ENCODE data around the gene LPCAT3.
"Not testable (repeated sequence)": the region's sequence is repeated elsewhere in the genome, so short reads cannot be mapped to it uniquely, and the experiment has no call there.

LPCAT3 gene

DNA sequence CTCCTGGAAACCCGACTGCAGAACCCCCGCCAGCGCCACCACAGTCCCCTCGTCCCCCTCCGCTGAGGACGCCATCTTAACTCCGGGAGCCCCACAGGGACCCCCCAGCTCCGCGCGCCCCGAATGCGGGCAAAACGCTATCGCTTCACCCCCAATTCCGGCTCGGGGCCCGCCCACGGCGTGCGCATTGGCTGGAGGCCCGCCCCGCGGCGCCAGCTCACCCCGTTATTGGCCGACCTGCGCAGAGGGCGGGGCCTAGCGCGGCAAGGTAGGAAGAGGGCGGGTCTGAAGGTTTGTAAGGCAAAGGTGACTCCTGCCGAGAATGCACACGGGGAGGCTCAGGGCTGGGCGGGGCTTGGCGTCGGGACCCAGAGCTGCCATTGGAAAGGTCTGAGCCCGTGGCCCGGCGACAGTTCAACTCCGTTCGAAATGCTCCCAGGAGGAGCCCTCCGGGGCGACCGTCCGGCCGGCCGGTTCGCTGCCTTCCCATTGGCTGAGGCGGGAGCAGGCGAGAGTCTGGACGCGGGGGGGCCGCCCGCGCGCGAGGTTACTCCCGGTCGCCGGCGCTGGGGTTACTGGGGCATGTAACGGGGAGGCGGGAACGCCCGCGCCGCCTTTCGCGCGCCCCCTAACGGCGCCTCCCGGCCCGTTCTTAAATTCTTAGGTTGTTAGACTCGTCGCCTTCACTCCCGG lies at the start of gene LPCAT3:
LPCAT3 (minus strand) TSS at position 127 of the 693 bp plus-strand sequence; CDS start at position 75, 52 bp downstream.
- DNase-seq (ENCODE audit: low spot score): peak; percentile 99

- no peak for DNase-seq (ENCODE audit: low spot score)
Observed at GRCh38 chr12:7067096-7067495, 48.8 kb upstream of the LPCAT3 start.

GRCh38 chr12:7066596-7066995 lies 48.3 kb upstream of the LPCAT3 start:
- DNase-seq (ENCODE audit: low spot score): no peak

DNA sequence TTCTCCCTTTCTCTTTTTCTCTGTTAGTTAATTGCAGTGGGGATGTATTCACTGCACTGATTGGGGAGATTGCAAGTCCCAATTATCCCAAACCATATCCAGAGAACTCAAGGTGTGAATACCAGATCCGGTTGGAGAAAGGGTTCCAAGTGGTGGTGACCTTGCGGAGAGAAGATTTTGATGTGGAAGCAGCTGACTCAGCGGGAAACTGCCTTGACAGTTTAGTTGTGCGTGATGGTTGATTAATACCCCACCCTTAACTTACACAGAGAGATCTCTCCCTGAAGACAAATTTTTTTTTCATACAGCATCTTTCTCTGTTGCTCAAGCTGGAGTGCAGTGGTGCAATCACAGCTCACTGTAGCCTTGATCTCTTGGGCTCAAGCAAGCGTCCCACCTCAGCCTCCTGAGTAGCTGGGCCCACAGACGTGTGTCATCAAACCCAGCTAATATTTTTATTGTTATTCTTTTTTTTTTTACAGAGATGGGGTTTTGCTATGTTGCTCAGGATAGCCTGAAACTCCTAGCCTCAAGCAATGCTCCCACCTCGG lies 46.9 kb upstream of the LPCAT3 start:
- no peak for DNase-seq (ENCODE audit: low spot score)

GRCh38 chr12:7064516-7064915 lies 46.2 kb upstream of the LPCAT3 start:
- DNase-seq (ENCODE audit: low spot score): no peak

GRCh38 chr12:7061596-7061995 lies 43.3 kb upstream of the LPCAT3 start:
- no peak for DNase-seq (ENCODE audit: low spot score)

DNA sequence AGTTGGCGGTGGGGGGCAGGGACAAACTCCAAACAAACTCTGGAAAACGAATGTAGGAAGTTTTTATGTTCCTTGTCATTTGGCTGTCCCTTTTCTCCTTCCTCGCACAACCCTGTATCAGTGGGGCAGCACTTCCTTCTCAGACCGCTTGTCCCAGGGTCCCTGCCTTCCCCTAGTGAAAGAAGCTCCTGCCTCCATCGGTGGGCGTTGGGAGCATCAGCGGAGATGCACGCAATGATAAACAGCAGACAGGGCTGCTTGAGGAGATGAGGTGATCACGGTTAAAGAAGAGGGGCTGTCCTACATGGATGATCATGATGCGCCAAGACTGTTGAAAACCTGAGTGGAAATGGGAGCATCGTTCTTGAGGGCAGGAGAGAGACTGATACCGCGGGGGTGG lies 42.9 kb upstream of the LPCAT3 start:
- DNase-seq (ENCODE audit: low spot score): no peak

- DNase-seq (ENCODE audit: low spot score): peak; percentile 44
Observed at GRCh38 chr12:7060353-7060954, 42.2 kb upstream of the LPCAT3 start, which contains the start of gene C1S. C1S (plus strand) TSS chr12:7060718; CDS start chr12:7061913, 1,195 bp downstream.

- DNase-seq (ENCODE audit: low spot score): no peak
Observed at GRCh38 chr12:7059780-7060179, 41.5 kb upstream of the LPCAT3 start.

GRCh38 chr12:7058850-7059395 lies 40.6 kb upstream of the LPCAT3 start:
- DNase-seq (ENCODE audit: low spot score): no peak

- no peak for DNase-seq (ENCODE audit: low spot score)
Observed at GRCh38 chr12:7058163-7058845, 40.0 kb upstream of the LPCAT3 start.

- not testable (repeated sequence) for DNase-seq (ENCODE audit: low spot score)
Observed at GRCh38 chr12:7055736-7056135, 37.5 kb upstream of the LPCAT3 start.

DNA sequence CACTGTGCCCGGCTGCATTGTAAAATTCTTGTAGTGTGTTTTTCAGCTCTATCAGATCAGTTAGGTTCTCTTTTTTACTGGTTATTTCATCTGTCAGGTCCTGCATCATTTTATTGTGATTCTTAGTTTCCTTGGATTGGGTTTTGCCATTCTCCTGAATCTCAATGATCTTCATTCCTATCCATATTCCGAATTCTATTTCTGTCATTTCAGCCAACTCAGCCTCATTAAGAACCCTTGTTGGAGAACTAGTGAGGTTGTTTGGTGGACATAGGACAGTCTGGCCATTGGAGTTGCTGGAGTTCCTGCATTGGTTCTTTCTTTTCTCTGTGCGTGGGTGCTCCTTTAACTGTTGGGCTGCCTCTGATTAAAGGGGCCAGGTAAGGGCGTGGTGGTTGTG lies 36.6 kb upstream of the LPCAT3 start:
- no peak for DNase-seq (ENCODE audit: low spot score)

DNA sequence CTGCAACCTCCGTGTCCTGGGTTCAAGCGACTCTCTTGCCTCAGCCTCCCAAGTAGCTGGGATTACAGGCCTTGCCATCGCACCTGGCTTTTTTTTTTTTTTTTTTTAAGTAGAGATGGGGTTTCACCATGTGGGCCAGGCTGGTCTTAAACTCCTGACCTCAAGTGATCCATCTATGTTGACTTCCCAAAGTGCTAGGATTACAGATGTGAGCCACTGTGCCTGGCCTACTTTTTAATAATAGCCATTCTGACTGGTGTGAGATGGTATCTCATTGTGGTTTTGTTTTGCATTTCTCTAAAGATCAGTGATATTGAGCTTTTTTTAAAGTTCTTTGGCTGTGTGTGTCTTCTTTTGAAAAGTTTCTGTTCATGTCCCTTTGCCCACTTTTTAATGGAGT lies 31.7 kb upstream of the LPCAT3 start:
- not testable (repeated sequence) for DNase-seq (ENCODE audit: low spot score)

- not testable (repeated sequence) for DNase-seq (ENCODE audit: low spot score)
Observed at GRCh38 chr12:7049445-7049951, 31.2 kb upstream of the LPCAT3 start.

- no peak for DNase-seq (ENCODE audit: low spot score)
Observed at GRCh38 chr12:7047306-7047705, 29.0 kb upstream of the LPCAT3 start.

GRCh38 chr12:7046383-7047105 lies 28.3 kb upstream of the LPCAT3 start:
- no peak for DNase-seq (ENCODE audit: low spot score)

- DNase-seq (ENCODE audit: low spot score): no peak
Observed at GRCh38 chr12:7045913-7046312, 27.6 kb upstream of the LPCAT3 start.

GRCh38 chr12:7042842-7043241 lies 24.6 kb upstream of the LPCAT3 start:
- peak; percentile 56 for DNase-seq (ENCODE audit: low spot score)

DNA sequence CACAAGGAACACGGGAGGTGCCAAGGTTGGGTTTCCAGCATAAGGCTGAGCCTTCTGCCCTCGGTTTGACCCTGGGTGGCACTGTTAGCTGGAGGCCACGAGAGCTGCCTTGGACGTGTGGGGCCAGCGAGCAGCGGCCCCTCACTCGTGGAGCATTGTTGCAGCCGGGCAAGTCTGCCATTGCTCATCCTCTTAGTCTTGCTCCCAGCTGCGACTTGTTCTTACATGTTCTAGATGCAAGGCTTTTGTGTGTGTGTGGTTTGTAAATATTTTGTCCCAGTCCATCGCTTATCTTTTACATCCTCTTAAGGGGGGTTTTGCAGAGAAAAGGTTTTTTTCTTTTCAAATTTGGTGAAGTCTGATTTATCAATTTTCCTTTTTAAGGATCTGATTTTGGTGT lies 21.1 kb upstream of the LPCAT3 start:
- DNase-seq (ENCODE audit: low spot score): no peak

GRCh38 chr12:7038591-7038990 lies 20.3 kb upstream of the LPCAT3 start:
- DNase-seq (ENCODE audit: low spot score): no peak

DNA sequence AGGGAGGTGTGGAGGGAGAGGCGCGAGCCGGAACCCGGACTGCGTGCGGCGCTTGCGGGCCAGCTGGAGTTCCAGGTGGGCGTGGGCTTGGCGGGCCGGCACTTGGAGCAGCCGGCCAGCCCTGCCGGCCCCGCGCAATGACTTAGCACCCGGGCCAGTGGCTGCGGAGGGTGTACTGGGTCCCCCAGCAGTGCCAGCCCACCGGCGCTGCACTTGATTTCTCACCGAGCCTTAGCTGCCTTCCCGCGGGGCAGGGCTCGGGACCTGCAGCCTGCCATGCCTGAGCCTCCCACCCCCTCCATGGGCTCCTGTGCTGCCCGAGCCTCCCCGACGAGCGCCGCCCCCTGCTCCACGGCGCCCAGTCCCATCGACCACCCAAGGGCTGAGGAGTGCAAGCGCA lies 19.1 kb upstream of the LPCAT3 start:
- not testable (repeated sequence) for DNase-seq (ENCODE audit: low spot score)
